ENCODE measurements around the gene RPL9.

DNA sequence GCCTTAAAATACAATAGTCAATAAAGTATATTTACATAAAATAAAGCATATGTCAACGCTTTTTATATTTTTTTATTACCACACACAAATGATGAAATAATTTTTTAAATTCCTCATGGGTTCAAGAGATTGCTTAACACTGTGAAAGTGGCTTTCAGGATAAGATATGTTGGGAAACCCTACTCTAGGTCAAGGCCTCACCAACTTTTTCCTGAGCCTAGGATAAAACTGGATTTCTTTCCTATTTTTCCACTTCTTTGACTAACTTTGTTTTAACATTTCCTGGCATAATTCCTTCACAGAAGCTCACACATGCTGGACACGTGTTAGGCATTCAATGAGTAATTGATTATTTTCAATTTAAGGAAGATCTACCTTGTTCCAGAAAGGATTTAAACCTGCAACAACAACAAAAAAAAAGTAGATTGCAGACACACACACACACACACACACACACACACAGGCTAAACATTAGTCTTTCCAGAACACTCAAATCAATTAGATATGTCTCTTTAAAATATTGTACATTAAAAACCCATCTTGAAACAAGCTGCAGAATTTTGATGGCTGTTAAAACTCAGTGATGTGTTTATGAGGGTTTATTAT, 42.9 kb downstream of the RPL9 start:
- TF ChIP-seq ETS1 (IDR thresholded peaks at IDR 0.05) (no peak), CREB1 (CRISPR knock-in tag; IDR thresholded peaks at IDR 0.05; ENCODE audit: low read depth) (no peak), POLR2AphosphoS5 (IDR thresholded peaks at IDR 0.05; ENCODE audit: low read depth) (no peak), NANOG (IDR thresholded peaks at IDR 0.05; ENCODE audit: borderline replicate concordance) (no peak), EZH2 (IDR thresholded peaks at IDR 0.05; ENCODE audit: low read depth, unreplicated experiment) (no peak), REST (IDR thresholded peaks at IDR 0.05; ENCODE audit: unreplicated experiment) (no peak), ZNF331 (CRISPR knock-in tag; IDR thresholded peaks at IDR 0.05; ENCODE audit: low read depth) (no peak), JUNB (IDR thresholded peaks at IDR 0.05; ENCODE audit: unreplicated experiment) (no peak), EZH2phosphoT487 (IDR thresholded peaks at IDR 0.05; ENCODE audit: unreplicated experiment) (no peak)
- TF ChIP-seq, protein P1, sequence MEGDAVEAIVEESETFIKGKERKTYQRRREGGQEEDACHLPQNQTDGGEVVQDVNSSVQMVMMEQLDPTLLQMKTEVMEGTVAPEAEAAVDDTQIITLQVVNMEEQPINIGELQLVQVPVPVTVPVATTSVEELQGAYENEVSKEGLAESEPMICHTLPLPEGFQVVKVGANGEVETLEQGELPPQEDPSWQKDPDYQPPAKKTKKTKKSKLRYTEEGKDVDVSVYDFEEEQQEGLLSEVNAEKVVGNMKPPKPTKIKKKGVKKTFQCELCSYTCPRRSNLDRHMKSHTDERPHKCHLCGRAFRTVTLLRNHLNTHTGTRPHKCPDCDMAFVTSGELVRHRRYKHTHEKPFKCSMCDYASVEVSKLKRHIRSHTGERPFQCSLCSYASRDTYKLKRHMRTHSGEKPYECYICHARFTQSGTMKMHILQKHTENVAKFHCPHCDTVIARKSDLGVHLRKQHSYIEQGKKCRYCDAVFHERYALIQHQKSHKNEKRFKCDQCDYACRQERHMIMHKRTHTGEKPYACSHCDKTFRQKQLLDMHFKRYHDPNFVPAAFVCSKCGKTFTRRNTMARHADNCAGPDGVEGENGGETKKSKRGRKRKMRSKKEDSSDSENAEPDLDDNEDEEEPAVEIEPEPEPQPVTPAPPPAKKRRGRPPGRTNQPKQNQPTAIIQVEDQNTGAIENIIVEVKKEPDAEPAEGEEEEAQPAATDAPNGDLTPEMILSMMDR (conservative IDR thresholded peaks at IDR 0.05; ENCODE audit: low read depth in 2 of 2): no peak

Data from GM23338 (cell line).